ENCODE data around the gene CFAP46.

The CFAP46 gene

GRCh38 chr10:132916956-132917666 lies 25.3 kb downstream of the CFAP46 start:
- Histone ChIP-seq H3K36me3 (ENCODE audit: insufficient read depth, low read length) (no peaks in the 10 kb centered on the region), H3K9ac (ENCODE audit: low read depth, low read length) (no peak overlapping the region)

GRCh38 chr10:132916421-132916841 lies 25.9 kb downstream of the CFAP46 start:
- Histone ChIP-seq H3K36me3 (ENCODE audit: insufficient read depth, low read length) (no peaks in the 10 kb centered on the region), H3K4me1 (ENCODE audit: insufficient read depth, low read length) (peaks cover 8% of the 10 kb centered on the region; the same call in 1 of the 2 replicates), H3K9me3 (ENCODE audit: control insufficient read depth, insufficient read depth, low read length) (no peaks in the 10 kb centered on the region), H3K9ac (ENCODE audit: low read depth, low read length) (no peak overlapping the region)

More at GRCh38 chr10:132916956-132917666, 25.3 kb downstream of the CFAP46 start:
- H3K4me1 ChIP-seq (ENCODE audit: insufficient read depth, low read length): peaks cover 8% of the 10 kb centered on the region; the same call in 1 of the 2 replicates
- no peaks in the 10 kb centered on the region for H3K9me3 ChIP-seq (ENCODE audit: control insufficient read depth, insufficient read depth, low read length)

GRCh38 chr10:132915411-132915810 lies 27.0 kb downstream of the CFAP46 start:
- Histone ChIP-seq H3K9me3 (ENCODE audit: control insufficient read depth, insufficient read depth, low read length) (no peaks in the 10 kb centered on the region), H3K4me1 (ENCODE audit: insufficient read depth, low read length) (peaks cover 8% of the 10 kb centered on the region; the same call in 1 of the 2 replicates), H3K9ac (ENCODE audit: low read depth, low read length) (no peak overlapping the region), H3K36me3 (ENCODE audit: insufficient read depth, low read length) (no peaks in the 10 kb centered on the region)

GRCh38 chr10:132914732-132915131 lies 27.6 kb downstream of the CFAP46 start:
- H3K9me3 ChIP-seq (ENCODE audit: control insufficient read depth, insufficient read depth, low read length): no peaks in the 10 kb centered on the region
- peaks cover 8% of the 10 kb centered on the region; the same call in 1 of the 2 replicates for H3K4me1 ChIP-seq (ENCODE audit: insufficient read depth, low read length)
- no peak overlapping the region for H3K9ac ChIP-seq (ENCODE audit: low read depth, low read length)
- H3K36me3 ChIP-seq (ENCODE audit: insufficient read depth, low read length): no peaks in the 10 kb centered on the region

GRCh38 chr10:132913559-132914115 lies 28.7 kb downstream of the CFAP46 start:
- Histone ChIP-seq H3K4me1 (ENCODE audit: insufficient read depth, low read length) (peaks cover 8% of the 10 kb centered on the region; the same call in 1 of the 2 replicates), H3K9ac (ENCODE audit: low read depth, low read length) (no peak overlapping the region), H3K36me3 (ENCODE audit: insufficient read depth, low read length) (no peaks in the 10 kb centered on the region), H3K9me3 (ENCODE audit: control insufficient read depth, insufficient read depth, low read length) (no peaks in the 10 kb centered on the region)

GRCh38 chr10:132912713-132913558 lies 29.4 kb downstream of the CFAP46 start:
- Histone ChIP-seq H3K9me3 (ENCODE audit: control insufficient read depth, insufficient read depth, low read length) (no peaks in the 10 kb centered on the region), H3K4me1 (ENCODE audit: insufficient read depth, low read length) (peaks cover 8% of the 10 kb centered on the region; the same call in 1 of the 2 replicates), H3K36me3 (ENCODE audit: insufficient read depth, low read length) (no peaks in the 10 kb centered on the region), H3K9ac (ENCODE audit: low read depth, low read length) (no peak overlapping the region)

- H3K9ac ChIP-seq (ENCODE audit: low read depth, low read length): no peak overlapping the region
- no peaks in the 10 kb centered on the region for H3K9me3 ChIP-seq (ENCODE audit: control insufficient read depth, insufficient read depth, low read length)
- no peaks in the 10 kb centered on the region for H3K36me3 ChIP-seq (ENCODE audit: insufficient read depth, low read length)
- H3K4me1 ChIP-seq (ENCODE audit: insufficient read depth, low read length): peaks cover 8% of the 10 kb centered on the region; the same call in 1 of the 2 replicates
These were observed 30.1 kb downstream of the CFAP46 start for GRCh38 chr10:132912225-132912712.

GRCh38 chr10:132911786-132912097 lies 30.6 kb downstream of the CFAP46 start:
- Histone ChIP-seq H3K9ac (ENCODE audit: low read depth, low read length) (no peak overlapping the region), H3K4me1 (ENCODE audit: insufficient read depth, low read length) (peaks cover 8% of the 10 kb centered on the region; the same call in 1 of the 2 replicates), H3K9me3 (ENCODE audit: control insufficient read depth, insufficient read depth, low read length) (no peaks in the 10 kb centered on the region), H3K36me3 (ENCODE audit: insufficient read depth, low read length) (no peaks in the 10 kb centered on the region)

GRCh38 chr10:132910901-132911785 lies 31.2 kb downstream of the CFAP46 start:
- Histone ChIP-seq H3K4me1 (ENCODE audit: insufficient read depth, low read length) (peaks cover 8% of the 10 kb centered on the region; the same call in 1 of the 2 replicates), H3K36me3 (ENCODE audit: insufficient read depth, low read length) (no peaks in the 10 kb centered on the region), H3K9ac (ENCODE audit: low read depth, low read length) (no peak overlapping the region), H3K9me3 (ENCODE audit: control insufficient read depth, insufficient read depth, low read length) (no peaks in the 10 kb centered on the region)

- H3K9me3 ChIP-seq (ENCODE audit: control insufficient read depth, insufficient read depth, low read length): no peaks in the 10 kb centered on the region
- H3K36me3 ChIP-seq (ENCODE audit: insufficient read depth, low read length): no peaks in the 10 kb centered on the region
- H3K9ac ChIP-seq (ENCODE audit: low read depth, low read length): no peak overlapping the region
- peaks cover 8% of the 10 kb centered on the region; the same call in 1 of the 2 replicates for H3K4me1 ChIP-seq (ENCODE audit: insufficient read depth, low read length)
These were observed 32.0 kb downstream of the CFAP46 start for GRCh38 chr10:132910186-132910880.

- H3K4me1 ChIP-seq (ENCODE audit: insufficient read depth, low read length): peaks cover 8% of the 10 kb centered on the region; the same call in 1 of the 2 replicates
- H3K9ac ChIP-seq (ENCODE audit: low read depth, low read length): no peak overlapping the region
- H3K36me3 ChIP-seq (ENCODE audit: insufficient read depth, low read length): no peaks in the 10 kb centered on the region
- no peaks in the 10 kb centered on the region for H3K9me3 ChIP-seq (ENCODE audit: control insufficient read depth, insufficient read depth, low read length)
These were observed 32.8 kb downstream of the CFAP46 start for GRCh38 chr10:132909491-132910071.

- no peak overlapping the region for H3K9ac ChIP-seq (ENCODE audit: low read depth, low read length)
- H3K4me1 ChIP-seq (ENCODE audit: insufficient read depth, low read length): peaks cover 8% of the 10 kb centered on the region; the same call in 1 of the 2 replicates
- H3K9me3 ChIP-seq (ENCODE audit: control insufficient read depth, insufficient read depth, low read length): no peaks in the 10 kb centered on the region
- no peaks in the 10 kb centered on the region for H3K36me3 ChIP-seq (ENCODE audit: insufficient read depth, low read length)
These were observed 33.6 kb downstream of the CFAP46 start for GRCh38 chr10:132908621-132909295.
